Spleen (tissue), 11 donors: ENCODE data around the gene TBCEL. TPM values are rescaled to one million over a fixed set of nuclear protein-coding genes. Genes with fewer than 3 reads are reported as not detected.

Experiments
- DNase-seq: peaks from one replicate; pipeline ENCODE4 v3.0.0-alpha.2; 2020
- H3K27ac ChIP-seq, 8 donors: fragments of 200-600 bp; sonication (generic) in 7 of 8; 1 replicate in 4 of 8; 2 replicates in 4 of 8; pipeline versions ENCODE4 v1.5.0 to v1.8.0; 2016 to 2021; ENCODE audit warnings: inconsistent platforms in 4 of 8, mild to moderate bottlenecking in 4 of 8, moderate library complexity in 1 of 8
- H3K27me3 ChIP-seq, 7 donors: fragments of 200-600 bp; sonication (generic) in 6 of 7; replicated peaks in 1 of 7; 1 replicate in 4 of 7; 2 replicates in 3 of 7; pipeline versions ENCODE4 v1.5.0 to v1.8.0; 2016 to 2021; ENCODE audit warnings: inconsistent platforms in 3 of 7, mild to moderate bottlenecking in 1 of 7
- H3K36me3 ChIP-seq, 6 donors: fragments of 200-600 bp; sonication (generic) in 5 of 6; 1 replicate in 4 of 6; 2 replicates in 2 of 6; pipeline versions ENCODE4 v1.5.0 to v1.8.0; 2016 to 2021; ENCODE audit warnings: inconsistent platforms in 2 of 6
- H3K4me1 ChIP-seq, 6 donors: fragments of 200-600 bp; sonication (generic) in 5 of 6; 1 replicate in 3 of 6; 2 replicates in 3 of 6; pipeline versions ENCODE4 v1.5.0 to v1.8.0; 2016 to 2021; ENCODE audit warnings: inconsistent platforms in 3 of 6
- H3K4me3 ChIP-seq, 8 donors: fragments of 200-600 bp; sonication (generic) in 7 of 8; 1 replicate in 4 of 8; 2 replicates in 4 of 8; pipeline versions ENCODE4 v1.5.0 to v1.8.0; 2016 to 2021; ENCODE audit warnings: inconsistent platforms in 4 of 8, mild to moderate bottlenecking in 4 of 8, moderate library complexity in 2 of 8
- H3K9me3 ChIP-seq, 8 donors: fragments of 200-600 bp; sonication (generic) in 7 of 8; 1 replicate in 4 of 8; 2 replicates in 4 of 8; pipeline versions ENCODE4 v1.5.0 to v1.8.0; 2016 to 2021; ENCODE audit warnings: inconsistent platforms in 4 of 8
- CTCF ChIP-seq, 11 experiments: fragments of 200-600 bp in 7 of 11; fragments of 450-650 bp in 4 of 11; sonication (generic) in 4 of 11; IDR thresholded peaks in 8 of 11; conservative IDR thresholded peaks in 3 of 11; 1 replicate in 7 of 11; 2 replicates in 4 of 11; pipeline versions ENCODE4 v1.4.0 to v1.8.0; 2016 to 2021; ENCODE audit warnings: antibody characterized with exemption in 11 of 11, inconsistent platforms in 4 of 11, mild to moderate bottlenecking in 1 of 11
- POLR2A ChIP-seq, 3 donors: fragments of 450-650 bp; IDR thresholded peaks; one replicate each; pipeline ENCODE4 v1.5.1; 2017; ENCODE audit warnings: antibody characterized with exemption in 3 of 3, mild to moderate bottlenecking in 1 of 3
- POLR2AphosphoS5 ChIP-seq, 3 donors: sonication (generic); formaldehyde crosslinking; IDR thresholded peaks; one replicate each; pipeline ENCODE4 v1.5.1; 2017; ENCODE audit warnings: antibody characterized with exemption in 3 of 3
- WGBS, 5 donors: extraction: QIAGEN DNeasy Blood & Tissue Kit in 3 of 5; methylation state at CpG; one replicate each; pipeline versions ENCODE4 v1.1.5 to v1.1.7; 2013 to 2018; 5-methylcytosine and 5-hydroxymethylcytosine counted together
- intact Hi-C: fragments of 100-400 bp; cut with DNase I; formaldehyde crosslinking; loops from one replicate; pipeline ENCODE4 v1.15.0; 2023; ENCODE audit warnings: low total_unique reads
- polyA plus RNA-seq, 3 donors: library from polyadenylated mRNA; stranded (reverse); fragments of 200-250 nt; gene quantifications; one replicate each; pipeline ENCODE4 v1.2.1, GENCODE V29; 2013
- total RNA-seq, 7 donors: library from RNA; depleted of rRNA in 3 of 7; stranded (reverse); fragments of >200 nt in 3 of 7; fragmentation: NEBNext Ultra II Directional in 4 of 7; extraction: Animal tissue kit (Norgen Biotek cat#: 25700) in 4 of 7; gene quantifications; one replicate each; pipeline versions ENCODE4 v1.1.0 to v1.2.1, GENCODE V29; 2016 to 2021
- donor health status: healthy with polysubstance abuse.
- donor health status: DM: no; HTN: no; CAD: no; lungs with moderate emphysema.
- donor health status: DM: no; HTN: no; CAD: no.
- donor health status: Bipolar disorder and iron deficiency.
- donor health status: healthy.
- donor health status: DM: no; HTN: no; CAD: no.
- donor health status: DM: yes; HTN: yes; CAD: no.

TBCEL gene
- total and polyA plus RNA-seq, 10 donors, result 3.9 to 49.3 (median 31.6) TPM

- no peak overlapping the region for H3K27ac ChIP-seq
- intact Hi-C loops, result no loop called here
- no peak for DNase-seq
- H3K27me3 ChIP-seq, result no peaks in the 10 kb centered on the region
- no peaks in the 10 kb centered on the region for H3K36me3 ChIP-seq
- H3K9me3 ChIP-seq, result no peaks in the 10 kb centered on the region
- WGBS, 5 donors, result 92 to 95% (median 94%) methylated on average over 29 of the region's 29 CpGs
- H3K4me1 ChIP-seq, result no peaks in the 10 kb centered on the region
- no peak overlapping the region for H3K4me3 ChIP-seq
- no peak for TF ChIP-seq CTCF (IDR thresholded peaks at IDR 0.05 in 8 of 11, conservative IDR thresholded peaks at IDR 0.05 in 3 of 11)
- no peak for TF ChIP-seq POLR2AphosphoS5 (IDR thresholded peaks at IDR 0.05)
- no peak for TF ChIP-seq POLR2A (IDR thresholded peaks at IDR 0.05)
Observed at GRCh38 chr11:121129362-121130340, 105.7 kb downstream of the TBCEL start.

GRCh38 chr11:121131656-121132055, 107.8 kb downstream of the TBCEL start:
- Histone ChIP-seq H3K27ac (no peak overlapping the region), H3K27me3 (no peaks in the 10 kb centered on the region), H3K36me3 (no peaks in the 10 kb centered on the region), H3K9me3 (no peaks in the 10 kb centered on the region), H3K4me1 (no peaks in the 10 kb centered on the region), H3K4me3 (no peak overlapping the region)
- intact Hi-C loops, result no loop called here
- WGBS, 5 donors, result 93 to 97% (median 95%) methylated on average over 6 of the region's 6 CpGs
- no peak for DNase-seq
- no peak for TF ChIP-seq CTCF (IDR thresholded peaks at IDR 0.05 in 8 of 11, conservative IDR thresholded peaks at IDR 0.05 in 3 of 11)
- no peak for TF ChIP-seq POLR2A (IDR thresholded peaks at IDR 0.05)
- TF ChIP-seq POLR2AphosphoS5 (IDR thresholded peaks at IDR 0.05), result no peak

- intact Hi-C loops, result no loop called here
- Histone ChIP-seq H3K4me3 (no peak overlapping the region), H3K9me3 (no peaks in the 10 kb centered on the region), H3K27me3 (no peaks in the 10 kb centered on the region), H3K4me1 (no peaks in the 10 kb centered on the region), H3K36me3 (no peaks in the 10 kb centered on the region), H3K27ac (no peak overlapping the region)
- 72 to 92% (median 89%) methylated on average over 13 of the region's 13 CpGs for WGBS, 5 donors
- no peak for DNase-seq
- TF ChIP-seq POLR2A (IDR thresholded peaks at IDR 0.05), result no peak
- TF ChIP-seq POLR2AphosphoS5 (IDR thresholded peaks at IDR 0.05), result no peak
- no peak for TF ChIP-seq CTCF (IDR thresholded peaks at IDR 0.05 in 8 of 11, conservative IDR thresholded peaks at IDR 0.05 in 3 of 11)
Observed at GRCh38 chr11:121132211-121132976, 108.5 kb downstream of the TBCEL start.
